Stimulated activated CD8-positive, alpha-beta memory T cell treated with anti-CD3 and anti-CD28 coated beads, Interleukin-12 subunit alpha, Interleukin-12 subunit beta, amount 100 ng/mL, for 1 hour (primary cell): ENCODE measurements around the gene CTSC.
"Not testable (repeated sequence)": the region's sequence is repeated elsewhere in the genome, so short reads cannot be mapped to it uniquely, and the experiment has no call there.

ENCODE experiments used
- DNase-seq: peaks from one replicate; pipeline ENCODE4 v3.0.0-alpha.2; 2020; ENCODE audit warnings: low read depth

CTSC gene

GRCh38 chr11:88282747-88283515, 54.6 kb downstream of the CTSC start:
- no peak for DNase-seq

- no peak for DNase-seq
Measured at GRCh38 chr11:88281317-88281712, 56.2 kb downstream of the CTSC start.

- DNase-seq = no peak
Measured at GRCh38 chr11:88280673-88281316, 56.7 kb downstream of the CTSC start.

GRCh38 chr11:88277349-88277915, 60.1 kb downstream of the CTSC start:
- no peak for DNase-seq

- no peak for DNase-seq
Measured at GRCh38 chr11:88275636-88276035, 61.9 kb downstream of the CTSC start.

- no peak for DNase-seq
Measured at GRCh38 chr11:88266919-88267318, 70.6 kb downstream of the CTSC start.

GRCh38 chr11:88266157-88266556, 71.4 kb downstream of the CTSC start:
- no peak for DNase-seq

GRCh38 chr11:88259431-88259830, 78.1 kb downstream of the CTSC start:
- no peak for DNase-seq

- DNase-seq = no peak
Measured at GRCh38 chr11:88252208-88252607, 85.3 kb downstream of the CTSC start.

GRCh38 chr11:88250566-88251242, 86.8 kb downstream of the CTSC start:
- DNase-seq = no peak

- DNase-seq = no peak
Measured at GRCh38 chr11:88249706-88250105, 87.8 kb downstream of the CTSC start.

GRCh38 chr11:88246696-88247095, 90.8 kb downstream of the CTSC start:
- DNase-seq = no peak

GRCh38 chr11:88245576-88245975, 92.0 kb downstream of the CTSC start:
- not testable (repeated sequence) for DNase-seq
